IPS-20b (cell line): ENCODE results near the gene PDE8B.

ENCODE experiments used
- H3K27ac ChIP-seq: one replicate; pipeline ENCODE4 v1.5.1; 2013; ENCODE audit warnings: low read length
- H3K27me3 ChIP-seq: 2 replicates; pipeline ENCODE4 v1.6.1; 2013; ENCODE audit warnings: mild to moderate bottlenecking, low read length, inconsistent platforms; ENCODE audit not compliant: insufficient read depth
- H3K36me3 ChIP-seq: 2 replicates; pipeline ENCODE4 v1.6.1; 2013; ENCODE audit warnings: low read depth, mild to moderate bottlenecking, inconsistent platforms, low read length, moderate library complexity; ENCODE audit not compliant: insufficient read depth
- H3K4me1 ChIP-seq: 2 replicates; pipeline ENCODE4 v1.6.1; 2013; ENCODE audit warnings: mild to moderate bottlenecking, control low read depth, inconsistent platforms, low read length, moderate library complexity; ENCODE audit not compliant: insufficient read depth
- H3K4me3 ChIP-seq: 2 replicates; pipeline ENCODE4 v1.5.1; 2013; ENCODE audit warnings: mild to moderate bottlenecking, low read length, inconsistent platforms
- H3K9ac ChIP-seq: 2 replicates; pipeline ENCODE4 v1.6.1; 2013; ENCODE audit warnings: low read depth, mild to moderate bottlenecking, inconsistent platforms, low read length, moderate library complexity
- H3K9me3 ChIP-seq: 2 replicates; pipeline ENCODE4 v1.6.1; 2013; ENCODE audit warnings: mild to moderate bottlenecking, low read depth, low read length, inconsistent platforms; ENCODE audit not compliant: insufficient read depth

Gene PDE8B

DNA sequence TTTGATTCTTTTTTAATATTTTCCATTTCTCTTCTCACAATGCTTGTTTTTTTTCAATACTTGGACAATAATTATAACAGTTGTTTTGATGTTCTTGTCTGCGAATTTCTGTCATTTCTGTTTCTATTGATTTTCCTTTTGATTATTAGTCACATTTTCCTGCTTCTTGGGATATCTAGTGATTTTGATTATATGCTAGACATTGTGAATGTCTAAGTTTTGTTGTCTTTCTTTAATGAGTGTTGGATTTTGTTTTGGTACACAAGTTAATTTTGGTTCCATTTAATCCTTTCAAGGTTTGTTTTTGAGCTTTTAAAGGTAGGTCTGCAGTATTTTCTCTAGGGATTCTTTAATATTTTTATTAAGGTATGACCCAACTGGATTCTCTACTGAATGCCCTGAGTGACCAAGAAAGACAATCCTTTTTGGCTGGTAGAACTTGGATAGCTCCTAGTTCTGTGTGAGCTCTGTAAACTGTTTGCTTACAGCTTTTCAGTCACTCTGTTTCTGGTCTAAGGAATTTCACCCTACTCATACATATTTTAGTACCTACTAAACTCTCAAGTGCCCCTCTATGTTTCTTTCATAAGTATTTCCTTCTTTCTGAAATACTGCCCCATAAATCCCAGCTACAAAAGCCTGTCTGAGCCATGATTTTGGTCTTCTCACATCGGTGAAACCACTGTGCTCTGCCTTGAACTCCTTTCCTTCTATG is 12.5 kb upstream of the PDE8B start:
- no peak overlapping the region for H3K4me3 ChIP-seq
- H3K9ac ChIP-seq: no peak overlapping the region
- no peaks in the 10 kb centered on the region for H3K27me3 ChIP-seq
- no peak overlapping the region for H3K27ac ChIP-seq
- H3K4me1 ChIP-seq: no peaks in the 10 kb centered on the region
- H3K9me3 ChIP-seq: no peaks in the 10 kb centered on the region
- no peaks in the 10 kb centered on the region for H3K36me3 ChIP-seq

DNA sequence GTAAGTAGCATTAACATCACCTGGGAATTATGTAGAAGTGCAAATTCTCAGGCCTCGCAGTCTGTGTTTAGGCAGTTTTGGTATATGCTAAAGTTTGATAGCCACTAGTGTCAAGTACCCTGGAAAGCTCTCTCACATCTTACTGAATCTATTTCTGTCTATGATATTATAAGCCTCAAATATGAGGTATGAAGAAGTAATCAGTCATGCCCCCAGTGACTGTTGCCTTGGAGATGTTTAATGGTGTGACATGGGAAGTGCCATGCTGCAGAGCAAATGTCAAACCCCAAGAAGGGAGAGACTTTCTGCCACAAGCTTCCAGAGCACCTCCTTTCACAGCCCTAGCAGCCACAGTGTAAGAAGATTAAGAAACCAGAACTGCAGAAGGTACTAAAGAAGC is 9.8 kb upstream of the PDE8B start:
- no peaks in the 10 kb centered on the region for H3K27me3 ChIP-seq
- no peak overlapping the region for H3K4me3 ChIP-seq
- H3K27ac ChIP-seq: no peak overlapping the region
- no peaks in the 10 kb centered on the region for H3K9me3 ChIP-seq
- no peak overlapping the region for H3K9ac ChIP-seq
- H3K4me1 ChIP-seq: no peaks in the 10 kb centered on the region
- H3K36me3 ChIP-seq: no peaks in the 10 kb centered on the region

DNA sequence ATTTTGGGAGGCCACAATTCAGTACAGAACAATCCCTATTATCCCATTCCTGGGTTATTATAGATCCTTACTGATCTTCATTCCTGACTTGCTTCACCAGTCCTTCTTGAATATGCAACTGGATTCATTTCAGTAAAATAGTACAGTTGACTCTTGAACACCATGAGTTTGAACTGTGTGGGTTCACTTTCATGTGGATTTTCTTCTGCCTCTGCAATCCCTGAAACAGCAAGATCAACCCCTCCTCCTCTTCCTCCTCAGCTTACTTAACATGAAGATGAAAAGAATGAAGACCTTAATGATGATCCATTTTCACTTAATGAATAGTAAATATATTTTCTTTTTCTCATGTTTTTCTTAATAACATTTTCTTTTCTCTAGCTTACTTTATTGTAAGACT is 8.3 kb upstream of the PDE8B start:
- Histone ChIP-seq H3K4me3 (no peak overlapping the region), H3K9ac (no peak overlapping the region), H3K4me1 (no peaks in the 10 kb centered on the region), H3K27ac (no peak overlapping the region), H3K27me3 (peaks cover 11% of the 10 kb centered on the region), H3K9me3 (no peaks in the 10 kb centered on the region), H3K36me3 (no peaks in the 10 kb centered on the region)

DNA sequence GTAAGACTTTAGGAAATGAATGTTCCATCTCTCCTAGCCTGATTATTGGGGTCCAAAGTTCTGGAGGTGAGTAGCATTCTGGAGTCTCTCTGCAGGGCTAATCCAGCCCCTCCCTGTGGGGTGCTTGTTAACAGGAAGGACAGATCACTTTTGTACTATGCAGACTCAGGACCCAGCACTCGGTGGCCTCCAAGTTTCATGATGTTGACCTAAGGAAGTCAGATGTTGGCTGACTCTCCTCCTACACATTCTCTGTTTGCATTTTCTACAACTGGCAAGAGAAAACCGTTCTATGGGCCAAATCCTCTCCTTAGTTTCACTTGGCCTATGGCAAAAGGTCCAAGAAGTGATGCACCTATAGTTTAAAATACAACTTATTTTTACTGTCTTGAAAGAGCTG is 5.5 kb upstream of the PDE8B start:
- Histone ChIP-seq H3K4me1 (no peaks in the 10 kb centered on the region), H3K27me3 (peaks cover 39% of the 10 kb centered on the region), H3K27ac (no peak overlapping the region), H3K9ac (no peak overlapping the region), H3K4me3 (no peak overlapping the region), H3K36me3 (no peaks in the 10 kb centered on the region), H3K9me3 (no peaks in the 10 kb centered on the region)

DNA sequence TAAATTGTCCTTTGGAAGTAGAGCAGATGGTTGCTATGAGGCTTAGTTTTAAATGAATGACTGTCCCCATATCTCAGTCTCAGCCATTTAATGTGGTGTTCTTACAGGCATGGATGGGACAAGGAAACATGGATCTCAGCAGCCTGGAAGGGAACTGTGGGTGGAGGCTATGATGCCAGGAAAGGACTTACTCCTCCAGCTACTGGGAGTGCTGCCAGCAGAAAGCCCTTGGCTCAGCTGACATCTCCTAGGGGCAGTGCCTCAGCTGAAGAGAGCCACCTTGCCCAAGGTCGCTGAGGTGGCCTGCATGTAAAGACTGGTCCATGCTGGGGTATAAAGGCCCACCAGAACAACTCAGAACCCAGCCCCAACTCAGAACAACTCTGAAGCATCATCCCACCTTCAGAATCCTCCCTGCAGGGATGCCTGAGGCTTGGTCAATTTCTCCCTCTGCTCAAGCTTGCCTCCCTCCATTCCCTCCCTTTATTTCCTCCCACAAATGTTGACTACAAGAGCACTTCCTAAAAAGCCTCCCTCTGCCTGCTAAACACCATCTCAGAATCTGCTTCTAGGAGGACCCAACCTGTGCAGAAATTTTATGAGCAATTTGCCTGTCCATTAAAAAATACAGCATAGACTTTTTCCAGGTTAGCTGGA is 1.8 kb upstream of the PDE8B start:
- H3K4me1 ChIP-seq: no peaks in the 10 kb centered on the region
- no peak overlapping the region for H3K27ac ChIP-seq
- H3K9me3 ChIP-seq: no peaks in the 10 kb centered on the region
- no peak overlapping the region for H3K4me3 ChIP-seq
- H3K27me3 ChIP-seq: peaks cover 74% of the 10 kb centered on the region
- no peaks in the 10 kb centered on the region for H3K36me3 ChIP-seq
- no peak overlapping the region for H3K9ac ChIP-seq

GRCh38 chr5:77209495-77210090 is 887 bp upstream of the PDE8B start:
- Histone ChIP-seq H3K27ac (no peak overlapping the region), H3K9ac (no peak overlapping the region), H3K9me3 (no peaks in the 10 kb centered on the region), H3K4me3 (peak overlapping the region; percentile 39; the same call in 1 of the 2 replicates), H3K27me3 (peaks cover 83% of the 10 kb centered on the region), H3K36me3 (no peaks in the 10 kb centered on the region), H3K4me1 (no peaks in the 10 kb centered on the region)

GRCh38 chr5:77210964-77211690 is 647 bp downstream of the PDE8B start:
- no peaks in the 10 kb centered on the region for H3K36me3 ChIP-seq
- H3K27ac ChIP-seq: no peak overlapping the region
- H3K4me3 ChIP-seq: peak overlapping the region; percentile 64; the same call in 1 of the 2 replicates
- peaks cover 82% of the 10 kb centered on the region for H3K27me3 ChIP-seq
- H3K9me3 ChIP-seq: no peaks in the 10 kb centered on the region
- no peak overlapping the region for H3K9ac ChIP-seq
- H3K4me1 ChIP-seq: no peaks in the 10 kb centered on the region

- no peaks in the 10 kb centered on the region for H3K36me3 ChIP-seq
- H3K4me1 ChIP-seq: no peaks in the 10 kb centered on the region
- H3K27me3 ChIP-seq: peaks cover 77% of the 10 kb centered on the region
- H3K4me3 ChIP-seq: peak overlapping the region; percentile 64; the same call in 1 of the 2 replicates
- H3K27ac ChIP-seq: no peak overlapping the region
- H3K9me3 ChIP-seq: no peaks in the 10 kb centered on the region
- no peak overlapping the region for H3K9ac ChIP-seq
Observed at GRCh38 chr5:77211691-77212047, 1.2 kb downstream of the PDE8B start.

GRCh38 chr5:77213601-77214000 is 3.1 kb downstream of the PDE8B start:
- H3K4me3 ChIP-seq: no peak overlapping the region
- peaks cover 59% of the 10 kb centered on the region for H3K27me3 ChIP-seq
- H3K4me1 ChIP-seq: no peaks in the 10 kb centered on the region
- no peaks in the 10 kb centered on the region for H3K9me3 ChIP-seq
- no peak overlapping the region for H3K27ac ChIP-seq
- no peaks in the 10 kb centered on the region for H3K36me3 ChIP-seq
- H3K9ac ChIP-seq: no peak overlapping the region

- H3K27me3 ChIP-seq: peaks cover 53% of the 10 kb centered on the region
- H3K36me3 ChIP-seq: no peaks in the 10 kb centered on the region
- no peak overlapping the region for H3K27ac ChIP-seq
- no peak overlapping the region for H3K9ac ChIP-seq
- H3K4me1 ChIP-seq: no peaks in the 10 kb centered on the region
- no peaks in the 10 kb centered on the region for H3K9me3 ChIP-seq
- H3K4me3 ChIP-seq: no peak overlapping the region
Observed at GRCh38 chr5:77214151-77214550, 3.7 kb downstream of the PDE8B start.

- H3K9ac ChIP-seq: no peak overlapping the region
- H3K36me3 ChIP-seq: no peaks in the 10 kb centered on the region
- no peak overlapping the region for H3K27ac ChIP-seq
- H3K9me3 ChIP-seq: no peaks in the 10 kb centered on the region
- no peaks in the 10 kb centered on the region for H3K4me1 ChIP-seq
- H3K4me3 ChIP-seq: no peak overlapping the region
- peaks cover 14% of the 10 kb centered on the region for H3K27me3 ChIP-seq
Observed at GRCh38 chr5:77218263-77218662, 7.8 kb downstream of the PDE8B start.
